ENCODE measurements around the gene PLEKHO2. TPM values are rescaled to one million over a fixed set of nuclear protein-coding genes. Genes with fewer than 3 reads are reported as not detected.

The PLEKHO2 gene
- total and polyA plus RNA-seq, 2 of the 8 experiments (the other 6 are each of a cell fraction or from before 2014, with no cell fraction given), result 16.9 to 20.1 TPM

DNA sequence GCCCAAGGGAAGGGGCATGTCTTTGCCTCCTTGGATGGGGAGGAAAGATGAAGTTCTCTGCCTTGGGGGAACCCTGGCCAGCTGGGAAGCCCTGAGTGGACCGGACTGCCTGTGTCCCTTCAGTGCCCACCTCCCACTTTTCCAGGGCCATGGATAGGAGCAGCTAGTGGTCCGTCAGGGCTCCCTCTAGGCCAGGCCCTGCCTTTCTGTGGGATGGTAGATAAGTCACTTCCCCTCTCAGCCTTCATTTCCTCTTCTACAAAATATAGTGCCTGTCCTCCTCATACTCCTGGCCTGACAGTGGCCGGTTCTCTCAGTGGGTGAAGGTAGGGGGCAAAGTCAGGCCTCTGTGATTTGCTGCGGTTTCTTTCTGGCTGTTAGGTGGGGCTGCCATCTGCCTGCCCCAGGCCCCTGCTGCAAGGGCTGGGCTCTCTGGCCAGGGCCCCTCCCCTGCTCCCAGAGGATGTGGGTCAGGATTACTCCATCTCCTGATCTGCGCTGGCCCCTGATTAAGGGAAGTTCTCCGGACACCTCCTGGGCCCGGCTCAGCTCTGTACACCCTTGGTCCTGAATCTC is 1.4 kb downstream of the PLEKHO2 start:
- Histone ChIP-seq H2BK120ac (replicated peaks; ENCODE audit: low read depth, low read length) (no peak overlapping the region), H2BK12ac (ENCODE audit: low read depth, low read length) (no peak overlapping the region), H4K5ac (ENCODE audit: insufficient read length, low read depth, low read length) (no peak overlapping the region), H3K9me3 (ENCODE audit: insufficient read depth in 2 of 2, low read depth in 1 of 2, low read length in 1 of 2) (no peaks in the 10 kb centered on the region), H3K27me3 (replicated peaks in 1 of 4; ENCODE audit: control insufficient read depth in 3 of 4, extremely low read depth in 1 of 4, insufficient read depth in 3 of 4, low read length in 3 of 4) (no peaks in the 10 kb centered on the region), H4K8ac (ENCODE audit: extremely low read depth, insufficient read depth, low read length) (no peak overlapping the region), H3K79me1 (ENCODE audit: low read depth, low read length) (peaks cover 25% of the 10 kb centered on the region), H3K23ac (ENCODE audit: insufficient read length) (no peak overlapping the region), H2BK20ac (ENCODE audit: low read length) (no peak overlapping the region), H2BK15ac (ENCODE audit: low read length) (no peak overlapping the region), H3K4me2 (ENCODE audit: insufficient read depth in 1 of 2, low read depth in 2 of 2, low read length in 2 of 2) (peak overlapping the region; percentile 97 to 98), H3K23me2 (ENCODE audit: low read depth, low read length) (peaks cover 15% of the 10 kb centered on the region), H3K4ac (replicated peaks; ENCODE audit: insufficient read length, low read depth, low read length) (no peak overlapping the region), H3K36me3 (ENCODE audit: control insufficient read depth in 2 of 4, insufficient read depth in 4 of 4, low read length in 3 of 4) (no peaks in the 10 kb centered on the region), H3K4me3 (ENCODE audit: extremely low read depth in 1 of 4, insufficient read depth in 2 of 4, low read depth in 3 of 4, low read length in 4 of 4) (peak overlapping the region; percentile 90 to 99 (median 92); a peak in 7 of 8 replicates), H3K18ac (ENCODE audit: extremely low read depth, low read length) (no peak overlapping the region), H4K20me1 (replicated peaks in 1 of 2; ENCODE audit: control insufficient read depth in 1 of 2, insufficient read depth in 2 of 2, low read length in 2 of 2) (peaks cover 14 to 28% of the 10 kb centered on the region in 2 experiments), H3K79me2 (ENCODE audit: control insufficient read depth in 1 of 2, insufficient read depth in 2 of 2, low read length in 2 of 2) (peaks cover 4 to 60% of the 10 kb centered on the region in 2 experiments), H2AK5ac (ENCODE audit: low read depth, low read length) (no peak overlapping the region), H3K4me1 (replicated peaks in 1 of 4; ENCODE audit: control insufficient read depth in 3 of 4, insufficient read depth in 4 of 4, low read length in 3 of 4) (peaks cover 16 to 30% (median 19%) of the 10 kb centered on the region in 4 experiments), H2AFZ (ENCODE audit: low read length) (no peak overlapping the region), H3K27ac (ENCODE audit: low read depth, low read length) (no peak overlapping the region), H2BK5ac (ENCODE audit: low read depth, low read length) (no peak overlapping the region), H3K9ac (replicated peaks in 1 of 4; ENCODE audit: extremely low read depth in 1 of 4, low read depth in 3 of 4, low read length in 3 of 4) (peak overlapping the region in 1 of 4 experiments; percentile 48; a peak in 1 of 7 replicates), H4K91ac (replicated peaks; ENCODE audit: insufficient read length, low read length) (no peak overlapping the region), H3K56ac (replicated peaks; ENCODE audit: insufficient read length, low read depth, low read length) (no peak overlapping the region), H3K14ac (ENCODE audit: insufficient read length) (no peak overlapping the region)
- 76% methylated on average over 7 of the region's 7 CpGs; no CpG with 5 or more reads in 1 of the 2 experiments for WGBS, 2 experiments (ENCODE audit: extremely low coverage in 1 of 2, insufficient coverage in 1 of 2, insufficient read length in 1 of 2, insufficient replicate concordance in 2 of 2, low coverage in 1 of 2, low lambda C conversion rate in 2 of 2, missing lambda C conversion rate in 1 of 2)
- ChIA-PET POLR2A (ENCODE audit: partially characterized antibody) (interaction anchor here (0.9 to 3.0 kb wide), 13 partner anchors 9 to 103 kb away, joined by 3 to 11 read pairs (median 5); partner anchors contain the start of gene PIF1), CTCF (ENCODE audit: partially characterized antibody) (interaction anchor here (0.6 to 1.4 kb wide), 6 partner anchors 29 to 1621 kb away, joined by 3 to 7 read pairs (median 4); no protein-coding TSS in a partner anchor)
- DNase-seq (ENCODE audit: low read depth in 1 of 2, low spot score in 2 of 2) (no peak), FAIRE-seq (no peak)
- TF ChIP-seq POLR2A (IDR thresholded peaks at IDR 0.05; ENCODE audit: control extremely low read depth in 1 of 2, low read depth in 2 of 2, low read length in 2 of 2) (0 out of 3 replicates have a peak, but pooled peaks of 1 of the 2 experiments have one; percentile 24), CEBPB (IDR thresholded peaks at IDR 0.05; ENCODE audit: low read depth, low read length) (no peak)

All from H1 (cell line).